Keratinocyte (primary cell): Measurements from ENCODE around the gene CLPSL1.

Experiments used
- CTCF ChIP-seq, 3 experiments: IDR thresholded peaks in 1 of 3; conservative IDR thresholded peaks in 1 of 3; optimal IDR thresholded peaks in 1 of 3; 2 replicates in 2 of 3; 3 replicates in 1 of 3; pipeline versions ENCODE3 to v1.5.1; 2011; ENCODE audit warnings: low read length in 3 of 3, mild to moderate bottlenecking in 3 of 3, moderate library complexity in 2 of 3, control low read depth in 1 of 3, inconsistent platforms in 1 of 3; ENCODE audit not compliant: insufficient read depth in 2 of 3; ENCODE audit errors: extremely low read depth in 1 of 3
- EZH2 ChIP-seq: IDR thresholded peaks from one replicate; pipeline ENCODE4 v1.6.1; 2012; ENCODE audit warnings: inconsistent platforms, mild to moderate bottlenecking, low read length, moderate library complexity

DNA sequence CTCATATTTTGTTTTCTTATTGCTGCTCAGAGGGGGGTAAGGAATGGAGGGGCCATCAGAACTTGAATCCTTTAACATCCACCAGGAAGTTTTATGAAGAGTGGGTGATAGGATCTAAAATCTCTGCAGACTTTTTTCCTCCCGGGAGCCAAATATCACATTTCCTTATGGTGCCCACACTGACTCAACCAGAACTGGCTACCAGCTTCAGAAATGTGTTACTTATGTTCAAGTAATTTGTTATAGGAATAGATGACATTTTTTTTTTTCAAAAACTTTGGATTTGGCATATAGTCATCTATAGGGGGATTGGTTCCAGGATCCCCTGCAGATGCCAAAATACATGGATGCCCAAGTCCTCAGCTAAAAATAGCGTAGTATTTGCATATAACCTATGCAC lies 42.8 kb downstream of the CLPSL1 start:
- TF ChIP-seq EZH2 (no peak), CTCF (optimal IDR thresholded peaks at IDR 0.05 in 1 of 3, IDR thresholded peaks at IDR 0.05 in 1 of 3, conservative IDR thresholded peaks at IDR 0.05 in 1 of 3; ENCODE audit: extremely low read depth in 1 of 3, insufficient read depth in 2 of 3, low read length in 3 of 3) (no peak)
